HG03342 (cell line): ENCODE measurements around the gene FBF1.
"Not testable (repeated sequence)": the region's sequence is repeated elsewhere in the genome, so short reads cannot be mapped to it uniquely, and the experiment has no call there.

ENCODE experiments used
- ATAC-seq: cut with Tn5 transposase; IDR thresholded peaks from one replicate; pipeline ENCODE4 v1.9.1; 2021; ENCODE audit warnings: mild to moderate bottlenecking, moderate library complexity; ENCODE audit not compliant: unreplicated experiment

FBF1 gene

DNA sequence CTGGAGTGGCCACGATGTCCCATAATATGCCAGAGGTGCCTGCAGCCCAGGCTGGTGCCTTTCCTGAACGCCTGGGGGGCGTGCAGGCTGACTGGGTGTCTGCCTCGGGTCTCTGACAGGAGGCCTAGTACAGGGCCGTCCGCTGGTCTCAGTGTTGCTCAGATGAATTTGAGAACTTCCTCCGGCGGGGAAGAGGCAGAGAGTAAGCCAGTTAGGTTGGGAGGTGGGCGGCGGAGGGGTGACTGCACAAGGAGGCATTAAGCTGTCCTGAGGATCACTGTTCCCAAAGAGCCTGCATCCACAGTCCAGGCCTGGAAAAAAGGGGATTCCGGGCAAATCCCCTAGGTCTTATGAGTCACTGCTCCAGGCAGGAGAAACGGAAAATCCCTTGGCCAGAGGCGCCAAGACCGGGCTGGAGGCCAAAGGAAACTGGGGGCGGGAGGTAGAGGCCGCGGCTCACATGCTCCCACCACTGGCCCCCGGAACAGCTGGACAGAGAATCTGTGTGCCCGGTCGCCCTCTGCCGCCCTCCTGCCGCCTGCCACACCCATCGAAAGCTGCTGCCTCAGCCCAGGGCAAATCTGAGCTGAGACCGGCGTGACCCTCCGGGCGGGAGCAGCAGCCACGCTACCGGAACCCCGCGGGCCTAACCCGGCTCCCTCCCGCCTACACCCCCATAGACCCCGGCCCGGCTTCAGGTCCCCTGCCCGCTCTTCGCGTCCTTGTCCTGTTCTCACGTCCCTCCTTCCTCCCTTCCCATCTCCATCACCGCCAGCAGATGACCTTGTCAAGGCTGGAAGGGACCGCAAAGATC is 63.7 kb downstream of the FBF1 start:
- no peak for ATAC-seq

DNA sequence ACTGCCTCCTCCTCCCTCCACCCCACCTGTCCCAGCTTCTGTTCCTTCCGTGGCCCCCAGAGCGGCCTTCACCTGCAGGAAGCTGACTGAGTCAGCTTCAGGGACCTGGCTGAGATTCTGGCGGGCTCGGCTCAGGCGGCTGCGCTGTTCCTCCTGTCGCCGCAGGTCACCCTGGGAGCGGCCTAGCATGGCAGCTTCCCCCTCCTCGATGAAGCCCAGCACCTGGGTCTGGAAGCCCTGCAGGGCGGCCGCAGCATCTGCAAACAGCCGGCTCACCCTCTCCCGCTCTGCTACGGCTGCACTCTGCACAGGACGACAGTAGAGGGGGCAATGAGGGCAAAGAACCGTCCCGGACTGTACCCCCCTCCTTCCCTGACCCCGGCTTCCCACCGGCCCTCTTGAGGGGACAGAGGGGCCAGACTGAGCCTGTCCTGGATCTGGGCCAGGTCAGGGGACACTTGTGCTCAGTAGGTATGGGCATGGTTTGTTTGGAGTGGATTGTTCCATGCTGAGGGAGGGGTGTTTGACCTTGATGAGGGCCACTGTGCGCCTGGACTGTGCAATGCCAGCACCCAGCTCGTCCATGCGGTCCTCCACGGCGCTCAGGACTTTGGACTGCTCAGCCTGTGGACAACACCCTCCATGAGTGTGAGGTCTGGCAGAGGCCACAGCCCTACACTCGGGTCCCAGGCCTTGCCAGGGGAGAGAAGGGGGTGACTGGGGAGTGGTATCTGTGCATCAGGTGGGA is 64.5 kb downstream of the FBF1 start:
- ATAC-seq = no peak

DNA sequence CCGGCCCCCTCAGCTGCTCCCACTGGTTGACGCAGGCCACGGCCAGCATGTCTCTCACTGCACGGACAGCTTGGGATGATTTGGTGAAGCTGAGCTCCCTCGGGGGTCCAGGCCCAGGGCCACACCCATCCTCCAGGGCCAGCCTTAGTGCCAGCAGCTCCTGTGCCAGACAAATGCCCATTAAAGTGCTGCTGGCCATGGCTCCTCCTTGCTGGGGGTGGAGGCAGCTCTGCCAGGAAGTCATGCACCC is 65.0 kb downstream of the FBF1 start:
- no peak for ATAC-seq

DNA sequence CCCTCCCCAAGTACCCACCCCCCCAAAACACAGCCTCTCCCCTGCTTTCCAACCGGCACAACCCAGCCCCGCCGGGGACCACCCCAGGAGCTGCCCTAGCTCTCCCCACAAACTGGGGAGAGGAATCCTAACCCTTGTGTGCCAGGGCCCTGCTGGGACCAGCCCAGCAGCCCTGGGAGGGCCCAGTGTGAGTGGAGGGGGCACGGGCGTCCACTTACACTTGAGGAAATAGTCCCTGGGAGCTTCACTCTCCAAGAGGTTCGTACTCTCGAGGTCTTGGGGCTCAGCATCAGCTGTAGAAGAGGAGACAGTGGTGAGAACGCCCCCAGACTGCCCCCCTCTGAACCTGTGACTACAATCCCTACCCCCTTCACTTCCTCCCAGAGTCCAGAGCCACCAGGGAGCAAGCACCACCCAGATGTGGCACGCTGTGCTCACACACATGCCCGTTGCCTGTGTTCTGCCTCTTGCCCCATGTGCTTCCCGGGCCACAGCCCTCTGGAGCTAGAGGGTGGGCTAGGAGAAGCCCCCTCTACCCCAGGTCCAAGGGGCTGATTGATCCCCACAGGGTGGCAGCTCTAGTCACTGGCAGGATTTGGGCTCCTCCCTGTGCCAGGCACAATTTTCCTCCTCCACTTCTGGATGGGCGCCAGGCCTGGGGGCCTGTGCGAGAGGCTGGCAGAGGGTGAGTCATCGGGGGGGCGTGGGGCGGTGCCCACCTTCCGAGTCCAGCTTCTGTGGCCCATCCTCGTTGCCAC is 65.5 kb downstream of the FBF1 start:
- no peak for ATAC-seq

DNA sequence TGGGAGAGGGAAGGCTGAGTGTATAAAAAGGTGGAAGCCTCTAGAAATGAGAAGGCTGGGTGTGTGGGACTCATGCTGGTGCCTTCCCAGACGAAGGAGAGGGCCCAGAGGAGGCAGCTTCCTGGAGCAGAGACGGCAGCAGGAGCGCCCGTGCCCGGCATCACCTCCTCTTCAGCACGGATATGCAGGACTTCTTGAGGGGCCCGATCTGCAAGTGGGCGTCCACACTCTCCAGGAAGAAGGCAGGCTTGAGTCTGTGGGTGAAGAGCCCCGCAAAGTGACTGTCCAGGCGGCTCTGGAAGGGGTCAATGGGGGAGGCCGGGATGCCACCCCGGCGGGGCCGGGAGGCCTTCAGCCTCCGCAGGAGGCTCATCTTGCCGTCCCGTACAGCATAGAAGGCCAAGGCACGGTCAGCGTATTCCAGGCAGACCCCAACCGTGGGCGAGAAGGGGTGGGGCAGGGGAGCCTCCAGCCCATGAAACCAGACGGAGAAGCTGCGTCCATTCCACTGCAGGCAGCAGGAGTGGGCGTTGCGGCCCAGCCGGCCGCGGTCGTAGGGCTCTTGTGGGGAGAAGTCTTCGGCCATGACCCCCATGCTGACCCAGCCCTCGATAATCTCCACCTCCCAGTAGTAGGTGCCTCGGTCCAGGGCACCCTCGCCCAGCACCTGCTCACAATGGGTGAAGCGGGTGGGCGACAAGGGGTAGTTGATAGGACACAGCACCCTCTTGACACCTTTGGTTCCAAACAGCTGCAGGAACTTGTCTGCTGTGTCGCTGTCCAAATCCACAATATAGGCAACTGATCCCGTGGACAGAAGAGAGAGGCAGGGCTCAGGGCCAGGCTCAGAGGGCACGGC is 66.3 kb downstream of the FBF1 start:
- ATAC-seq = no peak

DNA sequence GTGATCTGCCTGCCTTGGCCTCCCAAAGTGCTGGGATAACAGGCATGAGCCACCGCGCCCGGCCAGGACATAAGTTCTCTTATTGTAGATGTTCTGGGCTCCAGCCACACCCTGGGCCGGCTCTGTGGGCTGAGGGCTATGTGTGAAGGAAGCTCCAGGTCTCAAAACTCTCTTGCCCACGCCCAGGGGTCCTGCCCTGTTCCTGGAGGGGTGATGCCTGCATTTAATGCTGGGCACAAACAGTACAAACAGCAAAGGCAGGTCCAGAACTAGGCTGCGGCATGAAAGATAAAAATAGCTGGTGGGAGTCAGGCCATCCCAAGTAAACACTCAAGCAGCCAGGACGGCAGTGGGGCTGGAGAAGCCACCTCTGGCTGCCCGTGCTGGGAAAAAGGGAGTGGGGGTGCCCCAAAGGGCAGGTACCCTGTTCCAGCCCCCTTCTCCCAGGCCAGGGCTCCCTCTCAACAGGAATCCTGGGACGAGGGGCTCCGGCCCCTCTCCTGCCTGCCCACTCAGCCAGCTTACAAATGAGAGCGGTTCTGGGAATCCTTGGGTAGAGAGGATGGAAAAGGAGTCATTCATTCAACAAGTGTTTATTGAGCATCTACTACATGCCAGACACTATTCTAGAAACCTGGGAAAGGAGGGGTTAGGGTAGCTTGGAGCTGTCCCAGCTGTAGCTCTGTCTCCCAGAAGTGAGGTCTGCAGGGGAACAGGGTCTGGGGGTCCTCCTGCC is 67.1 kb downstream of the FBF1 start:
- ATAC-seq = no peak

DNA sequence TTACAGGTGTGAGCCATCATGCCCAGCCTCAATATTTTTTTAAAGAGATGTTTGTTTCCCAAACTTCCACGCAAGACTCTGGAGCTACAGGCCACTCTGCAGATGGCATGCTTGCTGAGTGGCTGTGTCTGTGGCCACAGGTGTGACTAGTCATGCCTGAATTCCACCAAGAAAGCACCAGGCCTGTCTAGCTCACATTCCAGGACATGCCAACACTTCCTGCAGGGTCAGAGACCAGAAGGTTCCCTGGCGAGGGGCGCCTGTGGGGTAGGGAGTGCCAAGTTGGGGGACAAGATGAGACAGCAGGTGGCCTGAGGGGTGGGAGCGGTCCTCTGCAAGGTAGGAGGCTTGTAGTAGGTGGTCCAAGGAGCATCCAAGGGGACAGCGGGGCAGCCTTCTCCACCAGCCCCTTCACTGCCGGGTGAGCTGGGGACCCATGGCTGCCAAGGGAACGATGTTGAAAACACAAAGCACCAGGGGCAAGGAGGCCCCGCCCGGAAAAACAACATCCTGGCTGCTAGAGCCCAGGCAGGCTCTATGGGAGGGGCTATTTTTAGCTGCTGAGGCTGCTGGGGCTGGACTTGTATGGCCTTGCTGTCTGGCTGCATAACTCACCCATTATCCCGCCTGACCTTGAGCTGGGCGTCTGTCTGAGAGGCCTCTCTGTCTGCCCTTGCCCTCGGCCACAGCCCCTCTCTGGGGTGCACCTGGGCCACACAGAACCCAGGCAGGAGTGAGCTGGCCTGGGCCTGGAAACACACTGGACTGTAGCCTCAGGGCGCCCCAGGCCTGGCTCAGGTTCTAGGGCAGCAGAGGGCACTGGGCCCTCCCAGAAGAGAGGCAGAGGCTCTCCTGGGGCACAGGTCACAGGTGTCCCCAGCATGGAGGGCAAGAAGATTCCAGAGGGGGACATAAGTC is 68.1 kb downstream of the FBF1 start:
- no peak for ATAC-seq

DNA sequence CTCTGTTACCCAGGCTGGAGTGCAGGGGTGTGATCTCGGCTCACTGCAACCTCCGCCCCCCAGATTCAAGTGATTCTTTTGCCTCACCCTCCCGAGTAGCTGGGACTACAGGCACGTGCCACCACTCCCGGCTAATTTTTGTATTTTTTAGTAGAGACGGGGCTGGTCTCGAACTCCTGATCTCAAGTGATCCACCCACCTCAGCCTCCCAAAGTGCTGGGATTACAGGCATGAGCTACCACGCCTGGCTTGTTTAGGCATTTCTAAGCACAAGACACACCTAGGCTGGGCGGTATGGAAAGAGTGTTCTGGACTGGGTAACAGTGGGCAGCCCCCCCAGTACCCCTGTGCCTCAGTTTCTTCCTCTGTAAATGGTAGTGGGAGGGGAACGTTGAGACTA is 70.6 kb downstream of the FBF1 start:
- not testable (repeated sequence) for ATAC-seq

DNA sequence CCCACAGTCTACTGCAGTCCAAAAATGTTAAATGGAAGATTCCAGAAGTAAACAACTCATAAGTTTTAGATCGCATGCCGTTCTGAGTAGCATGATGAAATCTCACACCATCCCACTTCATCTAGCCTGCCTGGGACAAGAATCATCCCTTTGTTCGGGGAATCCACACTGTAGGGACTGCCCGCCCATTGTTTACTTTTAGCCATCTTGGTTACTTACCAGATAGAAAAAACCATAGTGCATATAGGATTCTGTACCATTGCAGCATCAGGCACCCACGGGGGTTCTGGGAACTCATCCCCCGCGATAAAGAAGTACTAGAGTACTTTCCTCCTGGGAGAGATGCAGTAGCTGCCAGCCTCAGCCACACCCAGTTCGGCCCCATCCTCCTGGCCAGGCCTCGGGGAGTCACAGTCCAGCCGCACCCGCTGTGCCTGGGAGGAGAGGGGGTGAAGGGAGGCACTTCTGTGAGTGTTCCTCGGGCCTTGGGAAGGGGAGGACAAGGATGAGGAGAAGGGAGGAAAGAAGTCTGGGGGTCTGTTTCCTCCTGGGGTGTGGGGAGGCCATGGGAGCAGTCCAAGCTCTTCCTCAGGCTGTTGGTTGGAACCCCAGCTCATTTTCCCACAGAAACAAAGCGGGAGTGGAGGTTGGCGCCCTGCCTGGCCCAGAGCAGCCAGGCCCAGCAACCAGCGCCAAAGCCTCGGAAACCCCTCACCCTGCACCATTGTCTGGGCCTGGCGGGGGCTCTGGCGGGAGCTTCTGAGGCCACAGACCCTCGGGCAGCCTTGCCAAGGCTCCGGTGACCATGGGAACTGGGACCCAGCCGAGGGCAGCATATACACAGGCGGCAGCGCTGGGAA is 71.3 kb downstream of the FBF1 start:
- no peak for ATAC-seq

DNA sequence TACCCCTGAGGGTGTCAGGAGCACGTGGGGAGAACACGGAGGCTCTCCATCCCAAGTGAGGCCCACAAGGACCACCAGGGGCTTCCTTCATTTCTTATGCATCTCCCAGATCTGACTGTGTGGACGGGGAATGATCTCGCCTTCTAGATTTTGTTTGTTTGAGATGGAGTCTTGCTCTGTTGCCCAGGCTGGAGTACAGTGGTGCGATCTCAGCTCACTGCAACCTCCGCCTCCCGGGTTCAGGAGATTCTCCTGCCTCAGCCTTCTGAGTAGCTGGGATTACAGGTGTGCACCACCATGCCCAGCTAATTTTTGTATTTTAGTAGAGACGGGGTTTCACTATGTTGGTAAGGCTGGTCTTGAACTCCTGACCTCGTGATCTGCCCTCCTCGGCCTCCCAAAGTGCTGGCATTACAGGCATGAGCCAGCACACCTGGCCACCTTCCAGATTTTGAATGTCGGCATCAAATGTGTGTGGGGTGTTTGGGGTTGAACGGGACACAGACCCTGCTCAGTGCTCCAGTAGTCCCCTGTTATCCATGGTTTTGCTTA is 72.0 kb downstream of the FBF1 start:
- ATAC-seq = not testable (repeated sequence)

DNA sequence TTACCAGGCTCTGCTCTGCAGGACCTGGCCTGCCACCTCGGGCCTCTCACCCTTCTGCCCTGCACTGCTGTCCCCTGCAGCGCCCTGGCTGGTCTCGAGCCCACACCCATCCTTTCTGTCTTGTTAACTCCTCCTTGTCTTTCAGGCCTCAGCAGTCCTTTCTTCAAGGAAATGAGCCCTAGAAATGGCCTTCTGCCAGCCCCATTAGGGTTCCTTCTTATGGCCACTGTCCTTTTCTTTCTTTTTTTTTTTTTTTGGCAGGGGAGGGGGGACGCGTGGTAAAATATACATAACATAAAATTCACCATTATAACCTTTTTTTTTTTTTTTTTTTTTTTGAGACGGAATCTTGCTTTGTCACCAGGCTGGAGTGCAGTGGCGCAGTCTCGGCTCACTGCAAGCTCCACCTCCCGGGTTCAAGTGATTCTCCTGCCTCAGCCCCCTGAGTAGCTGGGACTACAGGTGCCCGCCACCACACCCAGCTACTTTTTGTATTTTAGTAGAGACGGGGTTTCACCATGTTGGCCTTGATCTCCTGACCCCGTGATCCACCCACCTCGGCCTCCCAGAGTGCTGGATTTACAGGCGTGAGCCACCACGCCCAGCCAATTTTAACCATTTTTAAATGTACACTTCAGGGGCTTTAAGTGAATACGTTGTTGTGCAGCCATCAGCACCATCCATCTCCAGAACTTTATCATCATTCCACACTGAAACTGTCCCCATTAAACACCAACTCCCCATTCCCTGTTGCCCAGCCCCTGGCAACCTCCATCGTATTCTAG is 75.2 kb downstream of the FBF1 start:
- not testable (repeated sequence) for ATAC-seq

DNA sequence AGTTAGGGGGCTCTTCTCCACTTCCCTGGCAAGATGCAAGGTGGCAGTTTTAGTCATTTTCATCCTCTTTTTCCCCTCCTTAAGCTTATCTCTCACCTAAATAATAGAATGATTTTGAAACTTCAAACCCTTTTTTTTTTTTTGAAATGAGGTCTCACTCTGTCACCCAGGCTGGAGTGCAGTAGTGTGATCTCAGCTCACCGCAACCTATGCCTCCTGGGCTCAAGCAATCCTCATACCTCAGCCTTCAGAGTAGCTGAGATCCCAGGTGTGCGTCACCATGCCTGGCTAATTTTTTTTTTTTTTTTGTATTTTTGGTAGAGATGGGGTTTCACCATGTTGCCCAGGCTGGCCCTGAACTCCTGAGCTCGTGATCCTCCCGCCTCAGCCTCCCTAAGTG is 76.0 kb downstream of the FBF1 start:
- peak; percentile 15 for ATAC-seq

DNA sequence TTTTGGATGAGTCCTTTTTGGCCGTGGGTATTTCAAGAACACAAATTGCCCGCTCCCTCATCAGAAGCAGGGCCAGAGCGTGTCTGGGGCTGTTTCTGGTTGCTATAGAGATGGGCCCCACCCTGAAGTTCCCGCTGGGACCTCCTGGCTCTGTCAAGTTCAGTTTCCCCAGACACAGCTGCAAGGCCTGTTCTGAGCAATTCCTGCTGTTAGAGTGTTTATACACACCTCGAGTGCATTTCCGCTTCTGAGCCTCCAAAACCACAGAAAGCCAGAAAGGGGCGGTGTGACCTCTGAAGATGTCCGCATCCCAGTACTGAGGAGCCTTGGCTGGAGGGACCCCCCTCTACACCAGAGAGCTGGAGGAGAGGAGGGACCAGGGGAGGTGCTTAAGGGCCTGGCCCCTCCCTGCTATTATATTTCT is 76.4 kb downstream of the FBF1 start:
- peak; percentile 91 for ATAC-seq

DNA sequence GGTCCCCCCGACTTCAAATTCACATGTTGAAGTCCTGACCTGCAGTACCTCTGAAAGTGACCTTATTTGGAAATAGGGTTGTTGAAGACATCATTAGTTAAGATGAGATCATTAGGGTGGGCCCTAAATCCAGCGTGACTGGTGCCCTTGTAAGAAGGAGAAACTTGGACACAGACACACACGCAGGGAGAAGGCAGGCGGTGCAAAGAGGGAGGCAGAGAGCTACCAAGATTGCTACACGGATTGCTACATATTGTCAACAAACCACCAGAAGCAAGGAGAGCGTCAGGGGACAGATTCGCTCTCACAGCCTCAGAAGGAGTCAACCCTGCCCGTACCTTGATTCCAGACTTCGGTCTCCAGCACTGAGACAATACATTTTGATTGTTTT is 78.9 kb downstream of the FBF1 start:
- ATAC-seq = no peak
